ENCODE data around the gene NPAT.
A peak's percentile ranks its signal among the peaks of the same experiment; 100 is the strongest.

DNA sequence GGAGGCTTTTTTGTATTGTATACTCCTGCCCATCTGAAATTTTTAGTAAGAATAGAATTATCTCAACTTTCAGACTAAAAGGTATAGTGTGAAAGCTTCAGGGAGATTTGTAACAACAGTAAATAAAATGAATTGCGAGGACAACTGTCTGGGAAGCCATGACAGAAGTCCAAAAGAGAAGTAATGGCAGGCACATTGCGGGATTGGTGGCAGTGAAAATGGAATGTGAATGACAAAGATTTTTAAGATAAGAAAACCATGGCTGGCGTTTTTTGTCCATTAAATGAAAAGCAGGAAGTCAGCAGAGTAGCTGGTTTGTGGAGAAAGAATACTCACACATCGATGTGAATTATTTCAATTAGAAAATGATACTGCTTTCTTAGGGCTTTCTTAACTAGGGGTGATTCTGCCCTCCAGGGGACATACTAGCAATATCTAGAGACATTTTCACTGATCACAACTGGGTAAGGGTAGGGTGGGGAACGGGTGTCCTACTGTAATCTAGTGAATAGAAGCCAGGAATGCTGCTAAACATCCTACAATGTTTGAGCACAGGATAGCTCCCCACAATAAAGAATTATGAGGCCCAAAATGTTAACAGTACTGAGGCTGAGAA, 1.6 kb downstream of the NPAT start:
- TF ChIP-seq POLR2A (IDR thresholded peaks at IDR 0.05; ENCODE audit: low read depth, low read length), result no peak
- TF ChIP-seq, protein P1, sequence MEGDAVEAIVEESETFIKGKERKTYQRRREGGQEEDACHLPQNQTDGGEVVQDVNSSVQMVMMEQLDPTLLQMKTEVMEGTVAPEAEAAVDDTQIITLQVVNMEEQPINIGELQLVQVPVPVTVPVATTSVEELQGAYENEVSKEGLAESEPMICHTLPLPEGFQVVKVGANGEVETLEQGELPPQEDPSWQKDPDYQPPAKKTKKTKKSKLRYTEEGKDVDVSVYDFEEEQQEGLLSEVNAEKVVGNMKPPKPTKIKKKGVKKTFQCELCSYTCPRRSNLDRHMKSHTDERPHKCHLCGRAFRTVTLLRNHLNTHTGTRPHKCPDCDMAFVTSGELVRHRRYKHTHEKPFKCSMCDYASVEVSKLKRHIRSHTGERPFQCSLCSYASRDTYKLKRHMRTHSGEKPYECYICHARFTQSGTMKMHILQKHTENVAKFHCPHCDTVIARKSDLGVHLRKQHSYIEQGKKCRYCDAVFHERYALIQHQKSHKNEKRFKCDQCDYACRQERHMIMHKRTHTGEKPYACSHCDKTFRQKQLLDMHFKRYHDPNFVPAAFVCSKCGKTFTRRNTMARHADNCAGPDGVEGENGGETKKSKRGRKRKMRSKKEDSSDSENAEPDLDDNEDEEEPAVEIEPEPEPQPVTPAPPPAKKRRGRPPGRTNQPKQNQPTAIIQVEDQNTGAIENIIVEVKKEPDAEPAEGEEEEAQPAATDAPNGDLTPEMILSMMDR (conservative IDR thresholded peaks at IDR 0.05; ENCODE audit: low read depth, low read length), result 0 out of 2 replicates have a peak, but pooled peaks have one; percentile 9
- TF ChIP-seq, protein P2, sequence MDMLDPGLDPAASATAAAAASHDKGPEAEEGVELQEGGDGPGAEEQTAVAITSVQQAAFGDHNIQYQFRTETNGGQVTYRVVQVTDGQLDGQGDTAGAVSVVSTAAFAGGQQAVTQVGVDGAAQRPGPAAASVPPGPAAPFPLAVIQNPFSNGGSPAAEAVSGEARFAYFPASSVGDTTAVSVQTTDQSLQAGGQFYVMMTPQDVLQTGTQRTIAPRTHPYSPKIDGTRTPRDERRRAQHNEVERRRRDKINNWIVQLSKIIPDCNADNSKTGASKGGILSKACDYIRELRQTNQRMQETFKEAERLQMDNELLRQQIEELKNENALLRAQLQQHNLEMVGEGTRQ (IDR thresholded peaks at IDR 0.05; ENCODE audit: low read depth, low read length), result no peak
